Neutrophil (primary cell): ENCODE measurements around the gene SSBP4.

Experiments
- H3K27ac ChIP-seq: fragments of 200-600 bp; sonication (generic); 2 replicates; pipeline ENCODE4 v1.5.1; 2016; ENCODE audit warnings: mild to moderate bottlenecking, moderate library complexity
- H3K27me3 ChIP-seq: fragments of 200-600 bp; sonication (generic); 2 replicates; pipeline ENCODE4 v1.6.0; 2016; ENCODE audit warnings: mild to moderate bottlenecking
- H3K36me3 ChIP-seq: fragments of 200-600 bp; sonication (generic); 2 replicates; pipeline ENCODE4 v1.5.1; 2017
- H3K4me1 ChIP-seq, 2 experiments: fragments of 200-600 bp in 1 of 2; sonication (generic) in 1 of 2; 1 replicate in 1 of 2; 2 replicates in 1 of 2; pipeline versions ENCODE4 v1.5.1 to v1.6.1; 2013 to 2016; ENCODE audit warnings: low read depth in 1 of 2, low read length in 1 of 2, mild to moderate bottlenecking in 1 of 2, moderate library complexity in 1 of 2; ENCODE audit not compliant: control insufficient read depth in 1 of 2, insufficient read depth in 1 of 2
- H3K4me3 ChIP-seq, 2 experiments: fragments of 200-600 bp in 1 of 2; sonication (generic) in 1 of 2; 1 replicate in 1 of 2; 2 replicates in 1 of 2; pipeline ENCODE4 v1.5.1; 2013 to 2016; ENCODE audit warnings: low read depth in 1 of 2, low read length in 1 of 2, mild to moderate bottlenecking in 1 of 2, moderate library complexity in 1 of 2
- H3K9me3 ChIP-seq: fragments of 200-600 bp; sonication (generic); 2 replicates; pipeline ENCODE4 v1.5.1; 2016
- CTCF ChIP-seq: fragments of 200-600 bp; sonication (generic); IDR thresholded peaks from 2 replicates; pipeline ENCODE4 v1.5.1; 2016; ENCODE audit warnings: antibody characterized with exemption

The SSBP4 gene

GRCh38 chr19:18391509-18392075 is 27.6 kb upstream of the SSBP4 start:
- Histone ChIP-seq H3K4me3 (peak overlapping the region; percentile 90 to 100), H3K9me3 (no peaks in the 10 kb centered on the region), H3K4me1 (peaks cover 84 to 93% of the 10 kb centered on the region in 2 experiments), H3K36me3 (peaks cover 72% of the 10 kb centered on the region), H3K27me3 (peaks cover 19% of the 10 kb centered on the region), H3K27ac (peak overlapping the region; percentile 98)
- no peak for TF ChIP-seq CTCF

DNA sequence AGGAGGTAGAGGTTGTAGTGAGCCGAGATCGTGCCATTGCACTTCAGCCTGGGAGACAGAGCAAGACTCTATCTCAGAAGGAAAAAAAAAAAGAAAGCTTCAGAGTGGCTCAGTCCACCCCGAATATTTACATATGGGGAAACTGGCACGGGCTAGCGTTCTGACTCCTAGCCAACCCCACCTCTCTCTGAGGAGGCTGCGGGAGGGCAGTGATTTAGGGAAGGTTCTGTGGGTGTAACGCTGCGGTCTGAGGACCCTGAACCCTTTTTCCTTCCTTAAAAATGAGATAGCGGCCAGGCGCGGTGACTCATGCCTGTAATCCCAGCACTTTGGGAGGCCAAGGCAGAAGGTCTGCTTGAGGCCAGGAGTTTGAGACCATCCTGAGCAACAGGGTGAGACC is 26.8 kb upstream of the SSBP4 start:
- TF ChIP-seq CTCF = peak; percentile 11
- no peaks in the 10 kb centered on the region for H3K9me3 ChIP-seq
- H3K27ac ChIP-seq = peak overlapping the region; percentile 98
- H3K27me3 ChIP-seq = peaks cover 10% of the 10 kb centered on the region
- peaks cover 74% of the 10 kb centered on the region for H3K36me3 ChIP-seq
- peaks cover 80 to 93% of the 10 kb centered on the region in 2 experiments for H3K4me1 ChIP-seq
- peak overlapping the region; percentile 90 to 100 for H3K4me3 ChIP-seq

- Histone ChIP-seq H3K4me1 (peaks cover 81 to 93% of the 10 kb centered on the region in 2 experiments), H3K36me3 (peaks cover 74% of the 10 kb centered on the region), H3K9me3 (no peaks in the 10 kb centered on the region), H3K27me3 (peaks cover 5% of the 10 kb centered on the region), H3K4me3 (peak overlapping the region; percentile 90 to 100), H3K27ac (peak overlapping the region; percentile 98)
- TF ChIP-seq CTCF = no peak
These were observed 26.3 kb upstream of the SSBP4 start for GRCh38 chr19:18392926-18393325.

DNA sequence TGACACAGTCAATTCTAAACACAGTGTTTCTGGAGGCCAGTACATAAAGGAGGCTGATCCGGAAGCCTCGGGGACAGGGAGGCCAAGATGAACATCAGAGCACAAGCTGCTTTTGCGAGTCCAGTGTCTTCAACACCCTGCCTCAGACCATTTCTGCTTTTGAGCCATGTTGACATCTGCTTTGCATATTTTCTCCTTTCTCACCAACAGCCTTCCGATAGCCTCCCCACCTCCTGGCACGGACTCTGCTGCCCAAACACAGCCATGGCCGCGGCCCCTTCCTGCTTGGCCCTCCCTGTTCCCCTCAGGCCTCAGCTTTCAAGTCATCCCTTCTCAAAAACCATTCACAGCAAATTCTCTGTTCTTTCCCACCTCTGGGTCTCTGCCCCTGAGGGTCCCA is 25.4 kb upstream of the SSBP4 start:
- no peaks in the 10 kb centered on the region for H3K27me3 ChIP-seq
- peak overlapping the region; percentile 98 for H3K27ac ChIP-seq
- H3K4me3 ChIP-seq = peak overlapping the region; percentile 90 to 100
- no peak for TF ChIP-seq CTCF
- H3K4me1 ChIP-seq = peaks cover 81 to 93% of the 10 kb centered on the region in 2 experiments
- peaks cover 67% of the 10 kb centered on the region for H3K36me3 ChIP-seq
- no peaks in the 10 kb centered on the region for H3K9me3 ChIP-seq

DNA sequence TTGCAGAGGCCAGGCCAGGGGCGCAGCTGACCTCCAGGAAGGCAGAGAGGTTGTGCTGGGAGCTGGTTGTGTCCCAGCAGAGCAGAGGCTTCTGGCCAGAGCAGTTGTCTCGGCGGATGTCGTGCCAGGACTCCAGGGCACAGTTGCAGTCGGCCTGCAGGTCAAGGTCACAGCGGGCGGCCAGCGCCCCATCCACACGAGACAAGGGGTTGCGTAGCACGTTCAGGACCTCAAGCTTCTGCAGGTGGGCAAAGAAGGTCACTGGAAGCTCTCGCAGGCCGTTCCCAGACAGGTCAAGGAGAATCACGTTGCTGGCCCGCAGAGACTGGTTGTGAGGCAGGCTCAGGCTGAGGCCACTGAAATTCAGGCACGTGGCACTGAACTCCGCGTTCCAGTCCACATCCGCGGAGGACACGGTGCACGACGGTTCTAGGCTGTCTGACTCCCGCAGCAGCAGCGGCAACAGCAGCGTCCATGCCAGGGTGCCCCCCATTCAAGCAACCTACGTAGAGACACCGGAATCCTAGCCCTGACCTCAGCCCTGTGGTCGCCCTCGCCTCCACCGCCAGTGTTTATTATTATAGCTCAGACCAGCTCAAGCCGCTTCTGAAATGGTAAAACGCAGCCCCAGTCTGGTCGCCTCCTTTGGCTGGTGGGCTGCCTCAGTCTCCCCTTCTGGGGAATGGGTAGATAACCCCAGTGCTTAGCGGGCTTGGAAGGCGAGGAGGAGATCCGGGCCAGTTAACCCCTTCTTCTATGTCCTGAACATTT is 22.5 kb upstream of the SSBP4 start:
- H3K27ac ChIP-seq = peak overlapping the region; percentile 98
- H3K27me3 ChIP-seq = no peaks in the 10 kb centered on the region
- no peaks in the 10 kb centered on the region for H3K9me3 ChIP-seq
- H3K4me3 ChIP-seq = peak overlapping the region; percentile 90 to 100
- TF ChIP-seq CTCF = no peak
- peaks cover 84 to 90% of the 10 kb centered on the region in 2 experiments for H3K4me1 ChIP-seq
- H3K36me3 ChIP-seq = peaks cover 38% of the 10 kb centered on the region
